Bronchial epithelial cell (primary cell): ENCODE results near the gene STARD5. TPM values are rescaled to one million over a fixed set of nuclear protein-coding genes. Genes with fewer than 3 reads are reported as not detected.

Experiments used
- DNase-seq: peaks from one replicate; pipeline ENCODE4 v3.0.0-alpha.2; 2010; ENCODE audit warnings: low read depth
- FAIRE-seq: peaks from 2 replicates; lab custom pipeline; 2011; peaks lifted over from hg19 to GRCh38; lab: Jason Lieb, UNC
- H3K27me3 ChIP-seq: 2 replicates; pipeline ENCODE4 v1.5.1; 2011; ENCODE audit warnings: low read length; ENCODE audit not compliant: control insufficient read depth, insufficient read depth
- H3K36me3 ChIP-seq: 2 replicates; pipeline ENCODE4 v1.5.1; 2011; ENCODE audit warnings: low read length; ENCODE audit not compliant: control insufficient read depth, insufficient read depth
- H3K4me3 ChIP-seq: 2 replicates; pipeline ENCODE4 v1.5.1; 2011; ENCODE audit warnings: mild to moderate bottlenecking, low read depth, low read length, control low read depth
- CTCF ChIP-seq: IDR thresholded peaks from 2 replicates; pipeline ENCODE4 v1.5.1; 2011; ENCODE audit warnings: mild to moderate bottlenecking, moderate library complexity, low read length, control low read depth, inconsistent platforms; ENCODE audit not compliant: insufficient read depth, severe bottlenecking
- total RNA-seq: library from RNA; depleted of rRNA; stranded (reverse); fragments of >200 nt; gene quantifications from 2 replicates; pipeline ENCODE4 v1.2.1, GENCODE V29; 2014

Gene STARD5
- total RNA-seq, 1 donor from 2014 or later: 5.0 TPM

- H3K36me3 ChIP-seq: no peaks in the 10 kb centered on the region
- H3K27me3 ChIP-seq: no peaks in the 10 kb centered on the region
- TF ChIP-seq CTCF: no peak
- FAIRE-seq (no peak), DNase-seq (no peak)
- no peak overlapping the region for H3K4me3 ChIP-seq
These were observed 13.3 kb upstream of the STARD5 start for GRCh38 chr15:81337241-81337640.

GRCh38 chr15:81336568-81336967, 12.6 kb upstream of the STARD5 start:
- Histone ChIP-seq H3K4me3 (no peak overlapping the region), H3K36me3 (no peaks in the 10 kb centered on the region), H3K27me3 (no peaks in the 10 kb centered on the region)
- TF ChIP-seq CTCF: peak; percentile 38
- no peak for FAIRE-seq
- DNase-seq: peak; percentile 43

- no peak for TF ChIP-seq CTCF
- FAIRE-seq (no peak), DNase-seq (no peak)
- Histone ChIP-seq H3K4me3 (no peak overlapping the region), H3K27me3 (no peaks in the 10 kb centered on the region), H3K36me3 (no peaks in the 10 kb centered on the region)
These were observed 11.7 kb upstream of the STARD5 start for GRCh38 chr15:81335631-81336030.

- no peak overlapping the region for H3K4me3 ChIP-seq
- TF ChIP-seq CTCF: no peak
- H3K36me3 ChIP-seq: no peaks in the 10 kb centered on the region
- FAIRE-seq (no peak), DNase-seq (no peak)
- H3K27me3 ChIP-seq: no peaks in the 10 kb centered on the region
These were observed 11.0 kb upstream of the STARD5 start for GRCh38 chr15:81334768-81335435.

- Histone ChIP-seq H3K4me3 (no peak overlapping the region), H3K27me3 (no peaks in the 10 kb centered on the region), H3K36me3 (no peaks in the 10 kb centered on the region)
- no peak for TF ChIP-seq CTCF
- no peak for DNase-seq
- FAIRE-seq: no peak
These were observed 9.4 kb upstream of the STARD5 start for GRCh38 chr15:81333363-81333762.

- DNase-seq (no peak), FAIRE-seq (no peak)
- no peak for TF ChIP-seq CTCF
- no peaks in the 10 kb centered on the region for H3K36me3 ChIP-seq
- H3K4me3 ChIP-seq: no peak overlapping the region
- no peaks in the 10 kb centered on the region for H3K27me3 ChIP-seq
These were observed 8.4 kb upstream of the STARD5 start for GRCh38 chr15:81332326-81332725.
